IPS-NIHi7 (cell line): ENCODE measurements around the gene PPIE.
"Not testable (repeated sequence)": the region's sequence is repeated elsewhere in the genome, so short reads cannot be mapped to it uniquely, and the experiment has no call there.

Experiments used
- DNase-seq: peaks from one replicate; pipeline ENCODE4 v3.0.0; 2012; ENCODE audit warnings: mixed read lengths; ENCODE audit errors: extremely low spot score

PPIE gene

DNA sequence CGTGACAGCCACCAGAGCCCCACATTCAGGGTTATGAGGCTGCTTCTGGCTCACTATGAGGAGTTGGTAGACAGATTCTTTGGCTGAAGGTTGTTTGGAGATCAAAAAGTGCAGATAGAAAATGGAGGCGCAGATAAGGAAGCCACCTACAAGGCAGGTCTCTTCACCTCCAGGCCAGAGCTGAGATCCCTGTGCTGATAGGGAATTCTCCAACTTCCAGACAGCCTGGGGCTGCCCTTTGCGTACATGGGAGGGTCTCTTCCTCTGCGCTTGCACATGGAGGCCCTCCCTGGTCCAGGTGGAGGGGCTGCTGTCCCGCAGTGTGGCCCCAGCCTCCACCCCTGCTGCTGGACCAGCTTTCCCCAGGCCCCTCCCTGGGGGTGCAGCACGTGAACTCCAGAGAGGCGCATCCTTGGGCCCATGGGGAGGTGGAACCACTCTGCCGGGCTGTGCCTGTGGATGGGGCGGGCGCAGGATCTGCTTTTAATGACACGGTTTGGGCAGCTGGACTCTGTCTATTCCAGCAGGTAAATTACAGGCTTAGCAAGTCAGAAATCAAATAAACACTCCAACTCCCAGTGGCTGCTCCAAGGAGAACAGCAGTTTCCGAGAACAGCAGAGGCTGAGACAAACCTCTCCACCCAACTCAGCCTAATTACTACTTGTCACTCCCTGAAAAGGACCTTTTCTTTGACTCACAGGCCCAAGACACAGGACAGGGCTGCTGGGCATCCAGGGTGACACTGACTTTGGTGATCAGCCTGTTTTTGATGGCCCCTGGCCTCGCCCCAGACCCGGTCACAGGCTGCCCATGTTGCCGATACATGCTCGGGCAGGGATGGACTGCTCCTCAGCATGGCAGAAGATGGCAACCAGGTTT is 20.1 kb downstream of the PPIE start:
- DNase-seq = no peak

GRCh38 chr1:39759436-39759726 is 20.7 kb downstream of the PPIE start:
- no peak for DNase-seq

DNA sequence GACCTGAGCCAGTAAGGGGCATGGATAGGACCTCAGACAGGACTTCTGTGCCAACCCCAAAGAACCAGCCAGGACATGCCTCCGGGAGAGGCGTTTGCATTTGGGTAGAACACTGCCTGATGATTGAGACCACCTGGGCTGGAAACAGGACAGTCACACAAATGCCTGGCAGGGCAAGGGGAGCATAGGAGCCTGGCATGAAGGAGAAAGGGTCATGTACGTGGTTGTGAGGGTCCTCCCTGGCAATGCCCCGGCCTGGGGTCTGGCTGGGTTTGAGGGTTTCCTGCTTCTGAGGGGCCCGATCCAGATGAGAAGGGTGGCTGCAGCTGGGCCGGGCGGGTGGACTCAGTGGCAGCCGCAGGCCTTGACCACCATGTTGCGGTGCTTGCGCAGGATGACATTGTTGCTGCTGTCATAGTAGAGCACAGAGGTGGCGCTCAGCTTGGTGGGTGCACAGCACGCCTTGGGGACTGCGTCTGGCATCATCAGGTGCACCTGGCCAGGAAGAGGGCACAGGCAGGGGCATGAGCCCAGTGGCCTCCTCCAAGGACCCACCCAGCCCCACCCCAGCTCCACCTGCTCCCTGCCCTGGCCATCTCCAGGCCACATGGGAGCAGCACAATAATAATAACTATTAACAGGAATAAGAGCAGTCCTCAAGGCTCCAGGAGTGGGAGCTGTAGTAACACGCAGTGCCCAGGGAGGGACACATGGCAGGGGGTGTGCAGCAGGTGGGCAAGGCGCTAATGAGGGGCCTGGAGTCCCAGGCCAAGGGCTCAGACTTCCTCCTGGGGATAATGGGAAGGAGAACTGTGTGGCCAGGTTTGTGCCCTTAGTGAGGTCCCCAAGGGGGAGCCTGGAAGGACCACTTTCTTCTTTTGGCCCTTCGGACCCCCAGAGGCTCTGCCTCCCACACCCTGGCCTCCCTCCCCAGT is 21.7 kb downstream of the PPIE start:
- DNase-seq = no peak

DNA sequence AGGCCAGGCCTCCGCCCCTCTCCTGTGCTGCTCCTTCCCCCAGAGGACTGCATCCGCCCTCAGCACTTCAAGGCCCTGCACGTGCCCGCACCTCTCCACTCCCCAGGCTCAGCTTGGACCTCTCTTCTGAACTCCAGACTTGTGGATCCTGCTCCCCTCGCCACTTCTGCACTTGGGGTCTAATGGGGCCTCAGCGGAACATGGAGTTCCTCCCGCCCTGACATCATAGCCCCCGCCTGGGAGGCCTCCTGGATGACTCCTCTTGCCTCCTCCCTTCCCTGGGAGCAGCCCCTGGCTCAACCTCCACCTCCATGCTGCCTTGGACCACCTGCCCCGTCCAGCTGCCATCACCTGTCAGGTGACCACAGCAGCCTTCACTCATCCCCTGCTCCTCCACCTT is 22.3 kb downstream of the PPIE start:
- no peak for DNase-seq

DNA sequence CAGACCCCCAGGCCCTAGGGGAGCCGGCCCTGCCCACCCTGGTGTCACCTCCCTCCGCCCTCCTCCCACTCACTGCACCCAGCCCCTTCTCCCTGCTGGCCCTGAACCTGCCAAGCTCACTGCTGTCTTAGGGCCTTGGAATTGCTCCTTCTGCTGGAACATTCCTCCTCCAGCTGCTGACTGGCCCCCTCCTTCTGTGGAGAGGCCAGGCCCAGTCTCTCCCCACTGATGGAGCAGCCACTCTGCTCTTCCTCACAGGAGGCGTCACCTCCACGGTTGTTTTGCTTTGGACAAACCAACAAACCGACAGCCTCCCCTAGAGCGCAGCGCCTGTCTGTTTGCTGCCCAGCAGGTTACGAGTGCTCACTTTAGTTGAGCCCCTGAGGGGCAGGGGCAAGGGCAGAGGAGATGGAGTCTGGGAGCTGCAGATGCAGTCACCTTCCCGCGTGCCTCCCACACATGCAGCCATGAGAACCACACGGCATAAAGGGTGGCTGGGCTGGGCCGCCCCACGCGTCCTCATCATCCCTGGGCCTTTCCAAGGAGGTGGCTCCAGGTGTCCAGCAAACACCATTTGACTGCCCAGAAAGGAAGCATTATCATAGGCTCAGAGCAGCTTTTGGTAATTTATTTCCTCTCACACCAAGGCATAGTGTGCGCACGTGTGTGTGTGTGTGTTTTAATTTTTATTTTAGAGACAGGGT is 23.0 kb downstream of the PPIE start:
- DNase-seq = no peak

DNA sequence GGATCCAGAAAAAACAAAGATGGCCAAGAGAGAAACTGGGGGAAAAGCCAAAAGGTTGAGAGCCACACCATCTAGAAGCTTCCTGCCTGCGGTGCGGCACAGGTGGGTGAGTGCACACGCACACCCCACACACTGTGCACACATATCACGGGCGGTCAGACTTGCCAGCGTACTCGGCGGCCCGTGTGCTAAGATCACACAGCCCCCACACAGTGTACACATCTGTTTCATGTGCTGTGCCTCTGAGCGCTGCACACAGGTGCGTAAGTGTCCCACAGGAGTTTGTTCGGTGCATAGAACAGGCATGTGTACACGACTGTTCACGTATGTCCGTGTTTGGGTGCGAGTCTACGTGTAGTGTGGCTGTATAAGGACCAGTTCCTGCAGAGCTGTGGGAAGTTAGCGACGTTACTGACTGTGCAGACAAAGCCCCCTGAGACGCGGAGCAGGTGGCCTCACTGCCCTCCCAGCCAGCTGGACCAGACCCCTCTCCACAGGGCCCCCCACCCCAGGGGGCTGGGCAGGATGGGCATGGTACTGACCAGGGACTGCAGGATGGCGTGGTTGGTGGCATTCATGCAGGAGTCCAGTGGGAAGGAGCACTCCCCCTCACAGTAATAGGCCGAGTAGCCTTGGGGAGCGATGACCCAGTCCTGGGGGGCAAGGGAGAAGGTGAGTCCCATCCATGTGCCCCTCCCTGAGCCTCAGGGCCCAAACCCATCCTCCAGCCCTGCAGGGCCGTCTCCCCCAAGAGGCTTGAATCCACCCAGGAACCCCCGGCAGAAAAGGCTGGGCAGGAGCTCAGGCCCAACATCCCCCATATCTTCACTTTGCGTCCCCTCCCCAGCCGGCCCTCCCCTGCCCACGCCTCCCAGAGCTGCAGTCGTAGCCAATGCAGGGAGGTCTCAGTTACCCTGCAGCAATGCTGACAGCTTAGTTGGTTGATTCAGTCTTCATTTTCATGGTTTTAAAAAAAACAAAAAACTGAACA is 24.2 kb downstream of the PPIE start:
- DNase-seq = no peak

DNA sequence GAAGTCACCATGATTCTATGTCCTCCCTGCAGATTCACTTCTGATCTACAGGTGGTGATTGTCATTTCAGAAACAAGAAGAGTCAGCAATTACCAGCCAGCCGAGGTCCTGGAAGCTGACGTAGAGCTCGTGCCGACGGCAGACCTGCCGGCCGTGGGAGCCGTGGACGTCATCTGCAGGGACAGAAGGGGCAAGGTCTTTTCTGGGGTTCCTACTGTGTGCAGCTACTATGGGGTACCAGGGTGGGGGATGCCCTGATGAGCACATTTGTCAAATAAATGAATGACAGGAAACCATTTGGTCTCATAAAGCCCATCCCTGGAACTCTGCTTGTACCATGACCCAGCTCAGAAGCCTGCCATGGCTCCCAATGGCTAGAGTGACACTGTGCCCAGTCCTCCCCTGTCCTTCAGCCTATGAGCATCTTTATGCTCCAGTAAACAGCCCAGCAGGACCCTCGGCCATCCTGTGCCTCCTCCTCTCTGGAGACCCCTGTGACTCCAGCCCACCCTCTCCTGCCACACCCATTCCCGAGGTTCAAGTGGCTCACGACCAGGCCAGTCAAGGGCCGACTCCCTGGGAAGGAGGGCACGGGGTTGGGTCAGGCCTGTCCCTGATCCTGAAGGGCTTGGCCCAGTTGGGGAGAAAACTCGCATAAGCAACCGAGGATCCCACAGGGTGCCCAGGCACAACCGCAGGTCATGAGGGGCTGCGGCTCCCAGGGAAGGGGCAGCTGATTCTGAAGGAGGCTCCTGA is 25.1 kb downstream of the PPIE start:
- DNase-seq = not testable (repeated sequence)

DNA sequence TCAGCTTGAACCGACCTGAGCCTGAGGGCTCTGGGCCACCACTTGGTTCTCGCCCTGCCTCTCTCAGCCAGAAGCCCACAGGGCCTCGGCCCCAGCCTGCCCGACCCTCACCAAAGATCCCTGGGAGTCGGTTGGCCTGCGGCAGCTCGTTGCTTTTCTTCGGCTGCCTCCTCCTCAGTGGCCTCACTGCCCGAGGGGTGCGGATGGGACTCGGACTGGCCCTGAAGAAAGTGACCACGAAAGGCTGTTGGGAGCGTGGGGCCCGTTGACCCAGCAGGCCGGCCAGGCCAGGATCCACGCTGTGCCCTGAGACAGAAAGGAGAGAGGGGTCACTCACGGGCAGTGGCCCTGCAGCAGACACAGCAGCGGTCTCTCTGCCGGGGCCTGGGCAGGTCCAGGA is 25.8 kb downstream of the PPIE start:
- DNase-seq = not testable (repeated sequence)

GRCh38 chr1:39766466-39766865 is 27.8 kb downstream of the PPIE start:
- not testable (repeated sequence) for DNase-seq

DNA sequence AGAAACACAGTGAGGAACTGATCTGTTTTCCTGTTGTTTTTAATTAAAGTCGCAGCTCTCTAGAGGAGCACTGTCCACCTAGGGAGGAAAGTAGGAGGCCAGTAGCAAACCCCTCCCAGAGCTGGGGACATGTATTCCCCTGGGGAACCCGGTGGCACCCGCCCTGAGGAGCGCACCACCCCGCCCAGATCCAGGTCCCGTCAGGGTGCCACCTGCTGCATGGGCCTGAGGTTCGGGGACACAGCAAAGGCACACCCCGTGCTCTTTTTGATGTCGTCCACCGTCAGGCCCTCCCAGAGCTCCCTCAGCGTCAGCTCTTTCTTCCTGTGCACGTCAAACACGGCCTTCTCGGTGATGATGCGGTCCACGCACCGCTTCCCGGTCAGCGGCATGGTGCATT is 30.8 kb downstream of the PPIE start:
- DNase-seq = not testable (repeated sequence)

GRCh38 chr1:39770100-39771021 is 31.7 kb downstream of the PPIE start:
- DNase-seq = not testable (repeated sequence)

GRCh38 chr1:39771022-39771532 is 32.4 kb downstream of the PPIE start, which contains the start of gene OXCT2:
Gene OXCT2, minus strand, starts transcription at chr1:39771348. Its CDS starts 93 bp downstream, at chr1:39771255.
- DNase-seq = not testable (repeated sequence)

DNA sequence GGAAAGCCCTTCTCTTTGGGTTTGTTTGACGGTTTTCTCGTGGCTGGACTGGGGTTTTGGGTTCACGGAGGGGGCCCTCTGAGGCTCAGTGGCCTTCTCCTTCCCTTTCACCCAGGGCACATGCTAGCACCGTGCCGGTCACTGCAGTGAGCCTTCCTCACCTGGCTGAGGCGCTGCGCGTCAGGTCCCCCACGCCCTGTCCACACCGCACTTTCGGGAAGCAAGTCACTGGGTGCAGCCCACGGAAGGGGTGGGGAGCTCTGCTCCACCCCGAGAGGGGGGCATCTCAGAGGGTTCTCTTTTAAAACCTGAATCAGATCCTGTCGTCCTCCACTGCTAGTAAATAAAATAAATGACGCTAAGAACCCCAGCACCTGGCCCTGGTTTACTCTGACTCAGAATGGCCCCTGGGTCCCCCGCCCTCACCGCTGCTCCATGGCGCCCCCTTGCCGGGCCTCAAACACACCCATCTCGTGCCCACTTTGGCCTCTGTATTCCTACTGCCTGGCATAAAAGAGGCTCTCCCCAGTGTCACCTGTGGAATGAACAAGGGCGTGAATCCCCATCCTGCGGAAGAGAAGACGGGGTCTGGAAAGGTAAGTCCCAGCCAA is 34.8 kb downstream of the PPIE start:
- not testable (repeated sequence) for DNase-seq

DNA sequence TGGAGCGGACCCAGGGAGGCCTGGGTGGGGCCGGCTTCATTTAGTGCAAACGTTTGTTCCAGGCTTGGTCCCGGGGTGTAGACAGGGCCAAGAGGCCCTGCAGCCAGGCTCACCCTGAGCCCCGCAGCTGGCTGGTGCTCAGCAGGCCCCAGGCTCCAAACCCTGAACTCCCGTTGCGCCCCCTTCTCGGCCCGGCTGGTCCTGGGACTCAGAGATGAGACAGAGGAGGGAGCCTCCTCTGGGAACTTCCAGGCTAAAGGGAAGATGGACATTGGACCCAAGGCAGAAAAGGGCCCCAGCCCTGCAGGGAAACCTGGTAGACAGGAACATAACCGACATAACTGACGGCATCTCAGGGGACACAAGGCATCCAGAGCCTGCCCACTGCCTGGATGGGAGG is 36.5 kb downstream of the PPIE start:
- DNase-seq = not testable (repeated sequence)

GRCh38 chr1:39775676-39776399 is 37.2 kb downstream of the PPIE start:
- DNase-seq = not testable (repeated sequence)

DNA sequence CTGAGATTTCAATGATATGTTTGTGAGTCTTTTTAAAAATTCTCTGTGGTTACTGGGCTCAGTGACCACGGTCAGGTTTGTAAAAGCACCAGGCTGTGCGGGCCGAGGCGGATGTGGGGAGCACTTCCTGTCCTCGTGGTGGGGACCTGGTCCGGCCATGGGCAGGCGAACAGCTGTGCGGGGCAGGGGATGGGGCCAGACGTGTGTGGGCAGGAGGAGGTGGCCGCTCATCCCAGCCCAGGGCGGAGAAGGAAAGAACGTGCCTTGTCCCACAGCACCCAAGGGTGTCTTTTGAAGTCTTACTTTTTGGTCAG is 37.7 kb downstream of the PPIE start:
- no peak for DNase-seq

DNA sequence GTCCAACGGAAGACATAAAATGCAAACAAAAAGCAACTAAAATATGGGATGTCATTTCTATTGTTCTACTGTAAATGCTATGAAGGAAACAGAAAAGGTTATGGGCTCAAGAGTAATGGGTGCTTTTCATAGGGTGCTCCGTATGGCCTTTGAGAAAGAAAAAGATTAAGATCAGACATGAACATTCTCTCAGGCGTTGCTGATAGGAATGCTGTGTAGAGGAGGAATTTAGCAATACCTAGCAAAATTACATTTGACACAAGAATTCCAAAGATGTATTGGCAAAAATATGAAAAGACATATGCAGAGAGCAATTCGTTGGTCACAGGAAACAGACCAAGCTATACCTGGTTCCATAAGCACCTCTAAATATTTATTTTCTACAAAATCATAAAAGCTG is 38.2 kb downstream of the PPIE start:
- DNase-seq = no peak

- no peak for DNase-seq
Observed at GRCh38 chr1:39777306-39777705, 38.6 kb downstream of the PPIE start.
